GM10266 (cell line): ENCODE data around the gene TFDP1.

Source experiments
- DNase-seq: peaks from one replicate; pipeline ENCODE4 v3.0.0; 2012; ENCODE audit errors: extremely low spot score
- CTCF ChIP-seq: IDR thresholded peaks from 2 replicates; pipeline ENCODE4 v1.5.1; 2012; ENCODE audit warnings: mild to moderate bottlenecking, low read depth; ENCODE audit not compliant: control insufficient read depth, insufficient read depth; ENCODE audit errors: missing control alignments

TFDP1 gene

GRCh38 chr13:113599391-113599790 is 14.8 kb downstream of the TFDP1 start:
- TF ChIP-seq CTCF: no peak
- DNase-seq: no peak

GRCh38 chr13:113601166-113602070 is 16.9 kb downstream of the TFDP1 start:
- TF ChIP-seq CTCF: no peak
- DNase-seq: no peak

GRCh38 chr13:113602291-113602988 is 17.9 kb downstream of the TFDP1 start:
- TF ChIP-seq CTCF: no peak
- no peak for DNase-seq

- TF ChIP-seq CTCF: no peak
- no peak for DNase-seq
Measured at GRCh38 chr13:113603116-113603710, 18.7 kb downstream of the TFDP1 start.

- peak; percentile 70 for DNase-seq
- TF ChIP-seq CTCF: no peak
Measured at GRCh38 chr13:113604186-113604585, 19.6 kb downstream of the TFDP1 start.

GRCh38 chr13:113605461-113605860 is 20.9 kb downstream of the TFDP1 start:
- TF ChIP-seq CTCF: no peak
- no peak for DNase-seq

GRCh38 chr13:113605866-113606438 is 21.4 kb downstream of the TFDP1 start:
- no peak for TF ChIP-seq CTCF
- no peak for DNase-seq
